HCT116 (cell line): ENCODE results near the gene SORL1. TPM values are rescaled to one million over a fixed set of nuclear protein-coding genes. Genes with fewer than 3 reads are reported as not detected.

ENCODE experiments used
- ATAC-seq: fragments of 200-7000 bp; cut with Tn5 transposase; 2 replicates; pipeline ENCODE4 v1.9.1; 2020; ENCODE audit warnings: mild to moderate bottlenecking, moderate library complexity
- BruUV-seq: library from RNA; stranded (reverse); fragments of 400-500 nt; replicated peaks from 2 replicates; lab custom pipeline; 2021; lab: Mats Ljungman, UMichigan
- CTCF ChIA-PET: fragments of 300-600 bp; sonication (Branson Sonifier 250); formaldehyde crosslinking; loops from one replicate; lab custom pipeline; 2021; ENCODE audit warnings: antibody characterized with exemption; lab: Charles Lee
- POLR2A ChIA-PET: fragments of 300-600, 350-600 bp; sonication (Branson Sonifier 250); formaldehyde crosslinking; loops from one replicate; lab custom pipeline; 2021; ENCODE audit warnings: antibody characterized with exemption; lab: Charles Lee
- RAD21 ChIA-PET, 2 experiments: fragments of 300-600 bp; sonication (Branson Sonifier 250); formaldehyde crosslinking; loops; one replicate each; lab custom pipeline; 2023; ENCODE audit warnings: low total read pairs in 2 of 2; ENCODE audit not compliant: uncharacterized antibody in 2 of 2, unreplicated experiment in 2 of 2, low non-redundant PET in 1 of 2; lab: Charles Lee
- DNase-seq: peaks from one replicate; pipeline ENCODE4 v3.0.0-alpha.2; 2010; ENCODE audit warnings: low read depth, low spot score
- H2AFZ ChIP-seq: fragments of 200-600 bp; shearing (Covaris generic), sonication (generic); 2 replicates; pipeline ENCODE4 v1.6.1; 2017; ENCODE audit warnings: low read depth, mixed run types, mixed read lengths, antibody characterized with exemption, low read length; ENCODE audit not compliant: poor library complexity, severe bottlenecking
- H3K27ac ChIP-seq: 2 replicates; pipeline ENCODE4 v1.5.1; 2012; ENCODE audit warnings: low read depth, low read length
- H3K27me3 ChIP-seq: fragments of 200-600 bp; sonication (generic); 2 replicates; pipeline ENCODE4 v1.6.1; 2016; ENCODE audit warnings: mixed run types, low read length, mixed read lengths; ENCODE audit not compliant: insufficient read depth
- H3K36me3 ChIP-seq, 2 experiments: fragments of 200-500 bp in 1 of 2; fragments of 200-600 bp in 1 of 2; sonication (Bioruptor generic) in 1 of 2; sonication (generic) in 1 of 2; 2 replicates each; pipeline versions ENCODE4 v1.5.1 to v1.6.1; 2014 to 2016; ENCODE audit warnings: low read length in 2 of 2, inconsistent platforms in 1 of 2, mixed read lengths in 1 of 2, mixed run types in 1 of 2; ENCODE audit not compliant: insufficient read depth in 2 of 2, control insufficient read depth in 1 of 2
- H3K4me1 ChIP-seq, 2 experiments: fragments of 200-600 bp in 1 of 2; sonication (generic) in 1 of 2; 2 replicates each; pipeline versions ENCODE4 v1.5.1 to v1.6.1; 2012 to 2017; ENCODE audit warnings: low read length in 2 of 2, inconsistent platforms in 1 of 2, mild to moderate bottlenecking in 1 of 2, mixed read lengths in 1 of 2, mixed run types in 1 of 2, moderate library complexity in 1 of 2; ENCODE audit not compliant: insufficient read depth in 2 of 2, control insufficient read depth in 1 of 2
- H3K4me2 ChIP-seq: fragments of 200-600 bp; sonication (generic); 2 replicates; pipeline ENCODE4 v1.6.1; 2017; ENCODE audit warnings: mixed run types, low read length, mixed read lengths
- H3K4me3 ChIP-seq, 2 experiments: fragments of 200-600 bp in 1 of 2; sonication (generic) in 1 of 2; replicated peaks in 1 of 2; 2 replicates each; pipeline ENCODE4 v1.5.1; 2011 to 2016; ENCODE audit warnings: low read length in 2 of 2, control low read depth in 1 of 2, low read depth in 1 of 2, mild to moderate bottlenecking in 1 of 2, mixed read lengths in 1 of 2, mixed run types in 1 of 2
- H3K79me2 ChIP-seq: fragments of 200-600 bp; sonication (generic); 2 replicates; pipeline ENCODE4 v1.6.1; 2017; ENCODE audit warnings: mild to moderate bottlenecking, mixed run types, low read length, moderate library complexity, mixed read lengths; ENCODE audit not compliant: insufficient read depth
- H3K9ac ChIP-seq: fragments of 200-600 bp; sonication (generic); 2 replicates; pipeline ENCODE4 v1.6.1; 2016; ENCODE audit warnings: low read length, mixed read lengths
- H3K9me2 ChIP-seq: fragments of 200-600 bp; sonication (generic), shearing (Covaris generic); 2 replicates; pipeline ENCODE4 v1.6.1; 2017; ENCODE audit warnings: mixed run types, mild to moderate bottlenecking, moderate library complexity; ENCODE audit not compliant: insufficient read depth
- H3K9me3 ChIP-seq, 2 experiments: fragments of 200-500 bp in 1 of 2; fragments of 200-600 bp in 1 of 2; sonication (Bioruptor generic) in 1 of 2; sonication (generic) in 1 of 2; 2 replicates each; pipeline ENCODE4 v1.6.1; 2014 to 2017; ENCODE audit warnings: low read length in 2 of 2, mixed read lengths in 2 of 2, inconsistent platforms in 1 of 2, low read depth in 1 of 2, mild to moderate bottlenecking in 1 of 2, mixed run types in 1 of 2, moderate library complexity in 1 of 2; ENCODE audit not compliant: control insufficient read depth in 1 of 2, insufficient read depth in 1 of 2
- H4K20me1 ChIP-seq: fragments of 200-600 bp; sonication (generic), shearing (Covaris generic); 2 replicates; pipeline ENCODE4 v1.6.1; 2017; ENCODE audit warnings: mixed run types, mild to moderate bottlenecking, moderate library complexity; ENCODE audit not compliant: insufficient read depth
- CBX3 ChIP-seq: IDR thresholded peaks from 2 replicates; pipeline ENCODE4 v1.6.1; 2012; ENCODE audit warnings: low read depth
- EGR1 ChIP-seq: IDR thresholded peaks from 2 replicates; pipeline ENCODE4 v1.6.1; 2012; ENCODE audit warnings: low read depth
- ELF1 ChIP-seq: IDR thresholded peaks from 2 replicates; pipeline ENCODE4 v1.6.1; 2012; ENCODE audit warnings: low read depth, borderline replicate concordance
- EZH2 ChIP-seq: fragments of 200-600 bp; sonication (generic); IDR thresholded peaks from 2 replicates; pipeline ENCODE4 v1.6.1; 2017; ENCODE audit warnings: antibody characterized with exemption, mixed run types
- EZH2phosphoT487 ChIP-seq: fragments of 200-600 bp; IDR thresholded peaks from 2 replicates; pipeline ENCODE4 v1.6.1; 2018; ENCODE audit warnings: antibody characterized with exemption, borderline replicate concordance
- FOSL1 ChIP-seq: IDR thresholded peaks from 2 replicates; pipeline ENCODE4 v1.6.1; 2012; ENCODE audit warnings: low read depth
- JUND ChIP-seq: IDR thresholded peaks from 2 replicates; pipeline ENCODE4 v1.6.1; 2012
- POLR2A ChIP-seq: IDR thresholded peaks from 2 replicates; pipeline ENCODE4 v1.7.0; 2011; ENCODE audit warnings: borderline replicate concordance; ENCODE audit not compliant: insufficient read depth, insufficient read length; ENCODE audit errors: extremely low read depth
- RAD21 ChIP-seq: IDR thresholded peaks from 2 replicates; pipeline ENCODE4 v1.6.1; 2012; ENCODE audit warnings: low read depth, mild to moderate bottlenecking
- SP1 ChIP-seq: IDR thresholded peaks from 2 replicates; pipeline ENCODE4 v1.6.1; 2012; ENCODE audit warnings: low read depth
- SRF ChIP-seq: IDR thresholded peaks from 2 replicates; pipeline ENCODE4 v1.6.1; 2012; ENCODE audit warnings: low read depth
- TCF7L2 ChIP-seq: IDR thresholded peaks from 2 replicates; pipeline ENCODE4 v1.7.0; 2011; ENCODE audit warnings: borderline replicate concordance, inconsistent platforms; ENCODE audit not compliant: insufficient read depth, insufficient read length; ENCODE audit errors: extremely low read depth
- ZBTB33 ChIP-seq: IDR thresholded peaks from 2 replicates; pipeline ENCODE4 v1.6.1; 2011; ENCODE audit warnings: mild to moderate bottlenecking, low read length, moderate library complexity; ENCODE audit not compliant: insufficient replicate concordance; ENCODE audit errors: extremely low read depth
- ZFX ChIP-seq: fragments of 450-650 bp; IDR thresholded peaks from 2 replicates; pipeline ENCODE4 v1.6.1; 2017
- ZNF274 ChIP-seq: fragments of 200-500 bp; sonication (Bioruptor generic); IDR thresholded peaks from 2 replicates; pipeline ENCODE4 v1.6.1; 2014; ENCODE audit warnings: mild to moderate bottlenecking, low read depth, low read length, inconsistent platforms
- intact Hi-C: fragments of 100-400 bp; cut with micrococcal nuclease; formaldehyde crosslinking; loops from 2 replicates; pipeline ENCODE4 v1.10.0; 2022
- total RNA-seq: library from RNA; stranded (reverse); gene quantifications from one replicate; pipeline ENCODE4 v1.2.1, GENCODE V29; 2021; ENCODE audit not compliant: unreplicated experiment
- TF ChIP-seq, protein P1 (sequence below): IDR thresholded peaks from 2 replicates; pipeline ENCODE4 v1.6.1; 2012

Gene SORL1
- total RNA-seq, 1 experiment from 2014 or later = 17.4 TPM

- TF ChIP-seq ZNF274 (no peak), ZFX (no peak), EZH2 (no peak), ZBTB33 (no peak), SP1 (no peak), CBX3 (no peak)
These were observed 1.6 kb downstream of the SORL1 start (continued) for GRCh38 chr11:121453589-121454299.

DNA sequence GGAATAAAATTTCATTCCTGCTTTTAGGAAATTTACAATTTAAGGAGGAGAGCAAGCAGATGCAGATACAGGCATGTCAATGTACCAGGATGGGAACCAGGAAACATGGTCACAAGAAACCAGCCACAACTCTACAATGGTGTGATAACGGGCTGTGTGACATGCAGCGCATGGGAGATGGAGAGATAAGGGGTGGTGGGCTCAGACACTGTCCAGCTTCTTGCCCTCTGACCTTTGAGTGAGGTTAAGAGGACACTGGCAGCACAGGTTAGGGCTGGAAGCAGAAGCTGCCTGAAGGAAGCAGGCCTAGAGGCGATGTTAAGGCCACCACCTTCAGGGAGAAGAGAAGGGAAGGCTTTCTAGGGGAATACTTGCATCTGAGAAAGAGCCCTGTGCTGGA, 3.0 kb downstream of the SORL1 start:
- RAD21 ChIA-PET = no interaction called here

More for the DNA sequence above, 3.0 kb downstream of the SORL1 start:
- H2AFZ ChIP-seq = no peak overlapping the region
- H3K9me2 ChIP-seq = no peaks in the 10 kb centered on the region
- no peaks in the 10 kb centered on the region for H4K20me1 ChIP-seq
- no peaks in the 10 kb centered on the region for H3K79me2 ChIP-seq
- TF ChIP-seq ZNF274 = no peak
- TF ChIP-seq, protein P1, sequence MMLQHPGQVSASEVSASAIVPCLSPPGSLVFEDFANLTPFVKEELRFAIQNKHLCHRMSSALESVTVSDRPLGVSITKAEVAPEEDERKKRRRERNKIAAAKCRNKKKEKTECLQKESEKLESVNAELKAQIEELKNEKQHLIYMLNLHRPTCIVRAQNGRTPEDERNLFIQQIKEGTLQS = no peak
- TF ChIP-seq EZH2phosphoT487 = no peak
- TF ChIP-seq SRF = no peak
- TF ChIP-seq JUND = no peak
- no peak for TF ChIP-seq FOSL1
- no peak for TF ChIP-seq TCF7L2
- no peak for TF ChIP-seq ELF1
- TF ChIP-seq EZH2 = no peak
- TF ChIP-seq POLR2A = no peak
- no peak for TF ChIP-seq EGR1
- no peak for TF ChIP-seq RAD21
- TF ChIP-seq, all 23 proteins: peak for 0
- ATAC-seq (no peak), DNase-seq (no peak)
- no peaks in the 10 kb centered on the region for H3K27me3 ChIP-seq
- CTCF ChIA-PET = no interaction called here
- no peak overlapping the region for H3K9ac ChIP-seq
- no peak overlapping the region for H3K4me2 ChIP-seq
- H3K36me3 ChIP-seq = no peaks in the 10 kb centered on the region
- H3K4me3 ChIP-seq = no peak overlapping the region
- peaks cover 8 to 16% of the 10 kb centered on the region in 2 experiments; a peak in 3 of 4 replicates for H3K4me1 ChIP-seq
- no TSS peak for BruUV-seq
- H3K9me3 ChIP-seq = no peaks in the 10 kb centered on the region
- intact Hi-C loops = no loop called here
- H3K27ac ChIP-seq = no peak overlapping the region
- POLR2A ChIA-PET = no interaction called here
